Left ventricle myocardium superior (tissue), 1 donor: ENCODE measurements around the gene VWA1. TPM values are rescaled to one million over a fixed set of nuclear protein-coding genes. Genes with fewer than 3 reads are reported as not detected.

ENCODE experiments used
- ATAC-seq: fragments of 200-7000 bp; cut with Tn5 transposase; one replicate; pipeline ENCODE4 v1.9.1; 2020; ENCODE audit warnings: mild to moderate bottlenecking, moderate library complexity
- DNase-seq: peaks from one replicate; pipeline ENCODE4 v3.0.0-alpha.2; 2020
- intact Hi-C: fragments of 100-400 bp; cut with micrococcal nuclease; formaldehyde crosslinking; loops from one replicate; pipeline ENCODE4 v1.11.0; 2022
- long read RNA-seq: library from polyadenylated mRNA; unstranded; transcript quantifications from one replicate; pipeline ENCODE4 v2.0.0, GENCODE V29; 2021
- total RNA-seq: library from RNA; stranded (reverse); fragmentation: NEBNext Ultra II Directional; extraction: Animal tissue kit (Norgen Biotek cat#: 25700); gene quantifications from one replicate; pipeline ENCODE4 v1.2.1, GENCODE V29; 2021
- donor health status: DM: no; HTN: yes; CAD: no; lungs with severe emphysema.

The VWA1 gene
- total RNA-seq, result 13.5 TPM
- long read RNA-seq, full-length matches to known transcripts, result 41 of 58 reads
- long read RNA-seq, partial matches to known transcripts, result 0 of 58 reads
- long read RNA-seq, other reads (novel, unspliced or antisense), result 17 of 58 reads

- peak; percentile 66 for ATAC-seq
- DNase-seq, result peak; percentile 89
- intact Hi-C loops, result no loop called here
These were observed at the start of gene VWA1 for GRCh38 chr1:1435106-1435903. TSS of gene VWA1 (plus strand) at chr1:1435690. CDS start at chr1:1435749, 59 bp downstream.

- intact Hi-C loops, result no loop called here
- no peak for ATAC-seq
- DNase-seq, result no peak
These were observed 49.6 kb upstream of the VWA1 start for GRCh38 chr1:1385931-1386330.

- ATAC-seq, result no peak
- intact Hi-C loops, result no loop called here
- peak; percentile 13 for DNase-seq
These were observed 48.1 kb upstream of the VWA1 start for GRCh38 chr1:1387098-1388077.

- ATAC-seq (no peak), DNase-seq (no peak)
- intact Hi-C loops, result no loop called here
These were observed 47.4 kb upstream of the VWA1 start for GRCh38 chr1:1388078-1388472.

- intact Hi-C loops, result no loop called here
- ATAC-seq (no peak), DNase-seq (peak; percentile 16)
These were observed 44.8 kb upstream of the VWA1 start for GRCh38 chr1:1390675-1391074.

- ATAC-seq (no peak), DNase-seq (peak; percentile 29)
- intact Hi-C loops, result no loop called here
These were observed 44.3 kb upstream of the VWA1 start for GRCh38 chr1:1391225-1391624.

GRCh38 chr1:1393014-1393413 is 42.5 kb upstream of the VWA1 start:
- no peak for ATAC-seq
- intact Hi-C loops, result no loop called here
- DNase-seq, result peak; percentile 22

- intact Hi-C loops, result no loop called here
- peak; percentile 15 for DNase-seq
- ATAC-seq, result no peak
These were observed 42.1 kb upstream of the VWA1 start for GRCh38 chr1:1393428-1393827.

- no peak for DNase-seq
- intact Hi-C loops, result no loop called here
These were observed 41.4 kb upstream of the VWA1 start for GRCh38 chr1:1394116-1394515.

GRCh38 chr1:1395166-1395565 is 40.3 kb upstream of the VWA1 start:
- intact Hi-C loops, result no loop called here
- no peak for DNase-seq
- ATAC-seq, result peak; percentile 9

More at GRCh38 chr1:1394116-1394515, 41.4 kb upstream of the VWA1 start:
- ATAC-seq, result no peak

GRCh38 chr1:1397839-1398523 is 37.5 kb upstream of the VWA1 start:
- DNase-seq (no peak), ATAC-seq (no peak)
- intact Hi-C loops, result no loop called here

GRCh38 chr1:1398677-1399186 is 36.8 kb upstream of the VWA1 start:
- DNase-seq (no peak), ATAC-seq (peak; percentile 1)
- intact Hi-C loops, result no loop called here

GRCh38 chr1:1399187-1399871 is 36.2 kb upstream of the VWA1 start, which contains the start of gene CCNL2:
TSS of gene CCNL2 (minus strand) at chr1:1399335. CDS start at chr1:1399306, 29 bp downstream.
- ATAC-seq (peak; percentile 96), DNase-seq (peak; percentile 100)
- intact Hi-C loops, result no loop called here

GRCh38 chr1:1399872-1400575 is 35.5 kb upstream of the VWA1 start:
- intact Hi-C loops, result no loop called here
- DNase-seq (no peak), ATAC-seq (no peak)

- no peak for ATAC-seq
- intact Hi-C loops, result no loop called here
- no peak for DNase-seq
These were observed 34.7 kb upstream of the VWA1 start for GRCh38 chr1:1400576-1401456.

GRCh38 chr1:1401457-1402010 is 34.0 kb upstream of the VWA1 start:
- ATAC-seq, result no peak
- no peak for DNase-seq
- intact Hi-C loops, result no loop called here
